Mesenchymal stem cell (in vitro differentiated cells and primary cell): ENCODE measurements around the gene DIP2C.
"Not testable (repeated sequence)": the region's sequence is repeated elsewhere in the genome, so short reads cannot be mapped to it uniquely, and the experiment has no call there.

Experiments
- DNase-seq: peaks from one replicate; pipeline ENCODE4 v3.0.0-alpha.2; 2013
- H2AFZ ChIP-seq: one replicate; pipeline ENCODE4 v1.6.1; 2013; ENCODE audit warnings: low read depth, mild to moderate bottlenecking, control low read depth, inconsistent platforms, low read length, moderate library complexity
- H2AK5ac ChIP-seq: 2 replicates; pipeline ENCODE4 v1.6.1; 2013; ENCODE audit warnings: low read length, moderate library complexity, mild to moderate bottlenecking, inconsistent platforms; ENCODE audit not compliant: severe bottlenecking
- H2BK120ac ChIP-seq: one replicate; pipeline ENCODE4 v1.6.1; 2013; ENCODE audit warnings: low read depth, mild to moderate bottlenecking, inconsistent platforms, low read length, moderate library complexity
- H2BK12ac ChIP-seq, 2 experiments: one replicate each; pipeline ENCODE4 v1.6.1; 2013; ENCODE audit warnings: inconsistent platforms in 2 of 2, low read length in 2 of 2, mild to moderate bottlenecking in 2 of 2, moderate library complexity in 2 of 2, control low read depth in 1 of 2
- H2BK15ac ChIP-seq: one replicate; pipeline ENCODE4 v1.6.1; 2013; ENCODE audit warnings: mild to moderate bottlenecking, low read depth, inconsistent platforms; ENCODE audit not compliant: poor library complexity, severe bottlenecking
- H2BK5ac ChIP-seq: 2 replicates; pipeline ENCODE4 v1.6.1; 2013; ENCODE audit warnings: low read depth, mild to moderate bottlenecking, low read length, control low read depth, inconsistent platforms; ENCODE audit not compliant: poor library complexity, severe bottlenecking
- H3K14ac ChIP-seq, 2 experiments: one replicate each; pipeline ENCODE4 v1.6.1; 2013; ENCODE audit warnings: inconsistent platforms in 2 of 2, low read length in 2 of 2, control low read depth in 1 of 2, mild to moderate bottlenecking in 1 of 2, moderate library complexity in 1 of 2
- H3K18ac ChIP-seq, 2 experiments: one replicate each; pipeline ENCODE4 v1.6.1; 2013; ENCODE audit warnings: inconsistent platforms in 2 of 2, low read length in 2 of 2, control low read depth in 1 of 2, low read depth in 1 of 2, mild to moderate bottlenecking in 1 of 2
- H3K23ac ChIP-seq, 2 experiments: one replicate each; pipeline ENCODE4 v1.6.1; 2013; ENCODE audit warnings: inconsistent platforms in 2 of 2, low read length in 2 of 2, mild to moderate bottlenecking in 2 of 2, moderate library complexity in 2 of 2, control low read depth in 1 of 2
- H3K27ac ChIP-seq: 2 replicates; pipeline ENCODE4 v1.5.1; 2013; ENCODE audit warnings: mild to moderate bottlenecking, moderate library complexity, low read length, control low read depth, inconsistent platforms; ENCODE audit not compliant: poor library complexity, severe bottlenecking
- H3K27me3 ChIP-seq, 2 experiments: 2 replicates each; pipeline versions ENCODE4 v1.6.1 to v1.7.0; 2013; ENCODE audit warnings: low read length in 2 of 2, mild to moderate bottlenecking in 2 of 2, moderate library complexity in 2 of 2, control low read depth in 1 of 2, inconsistent platforms in 1 of 2; ENCODE audit not compliant: control insufficient read depth in 1 of 2, insufficient read depth in 1 of 2
- H3K36me3 ChIP-seq, 2 experiments: 2 replicates each; pipeline versions ENCODE4 v1.6.1 to v1.7.0; 2013; ENCODE audit warnings: low read length in 2 of 2, control low read depth in 1 of 2, inconsistent platforms in 1 of 2, low read depth in 1 of 2, mild to moderate bottlenecking in 1 of 2; ENCODE audit not compliant: insufficient read depth in 2 of 2, control insufficient read depth in 1 of 2
- H3K4ac ChIP-seq, 2 experiments: one replicate each; pipeline ENCODE4 v1.6.1; 2013; ENCODE audit warnings: inconsistent platforms in 2 of 2, low read length in 2 of 2, mild to moderate bottlenecking in 2 of 2, moderate library complexity in 2 of 2, control low read depth in 1 of 2, low read depth in 1 of 2
- H3K4me1 ChIP-seq: 2 replicates; pipeline ENCODE4 v1.6.1; 2013; ENCODE audit warnings: low read depth, low read length, control low read depth; ENCODE audit not compliant: control insufficient read depth, insufficient read depth
- H3K4me2 ChIP-seq: 2 replicates; pipeline ENCODE4 v1.6.1; 2013; ENCODE audit warnings: low read length, mild to moderate bottlenecking, inconsistent platforms; ENCODE audit not compliant: poor library complexity, severe bottlenecking
- H3K4me3 ChIP-seq, 2 experiments: 2 replicates each; pipeline versions ENCODE4 v1.5.1 to v1.7.0; 2013; ENCODE audit warnings: low read length in 2 of 2, mild to moderate bottlenecking in 2 of 2, control low read depth in 1 of 2, low read depth in 1 of 2; ENCODE audit not compliant: insufficient read depth in 1 of 2
- H3K79me1 ChIP-seq: replicated peaks from 2 replicates; pipeline ENCODE4 v1.6.1; 2013; ENCODE audit warnings: mild to moderate bottlenecking, control low read depth, low read length, inconsistent platforms; ENCODE audit not compliant: poor library complexity, severe bottlenecking
- H3K9ac ChIP-seq: 2 replicates; pipeline ENCODE4 v1.7.0; 2013; ENCODE audit warnings: mild to moderate bottlenecking, low read length, moderate library complexity
- H3K9me3 ChIP-seq: 2 replicates; pipeline ENCODE4 v1.7.0; 2013; ENCODE audit warnings: mild to moderate bottlenecking, low read length; ENCODE audit not compliant: control insufficient read depth
- H4K8ac ChIP-seq: one replicate; pipeline ENCODE4 v1.6.1; 2013; ENCODE audit warnings: inconsistent platforms, mild to moderate bottlenecking, low read length, moderate library complexity
- H4K91ac ChIP-seq: one replicate; pipeline ENCODE4 v1.6.1; 2013; ENCODE audit warnings: mild to moderate bottlenecking, low read length, inconsistent platforms
- WGBS: methylation state at CpG from one replicate; pipeline ENCODE4 v1.1.7; 2013; ENCODE audit warnings: mixed read lengths; 5-methylcytosine and 5-hydroxymethylcytosine counted together

Gene DIP2C

DNA sequence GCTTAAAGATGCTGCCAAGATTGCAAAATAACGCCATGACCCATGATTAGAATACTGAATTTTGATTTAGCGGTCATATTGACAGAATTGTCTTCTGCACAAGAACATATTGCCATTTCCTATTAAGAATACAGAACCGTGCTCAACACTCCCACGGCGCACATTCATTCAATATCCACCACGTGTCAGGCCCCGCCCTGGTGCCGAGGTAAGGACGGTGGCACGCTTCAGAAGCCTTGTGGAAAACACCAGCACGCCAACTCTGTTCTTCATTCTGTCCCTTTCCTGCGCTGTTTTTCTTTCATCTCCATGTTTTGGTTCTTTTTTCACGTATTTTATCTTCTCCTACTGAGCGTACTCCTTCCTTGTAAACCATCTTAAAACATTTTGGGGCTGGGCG is 364.9 kb downstream of the DIP2C start:
- no peaks in the 10 kb centered on the region for H3K27me3 ChIP-seq
- DNase-seq: no peak
- WGBS: 93% methylated on average over 15 of the region's 15 CpGs

DNA sequence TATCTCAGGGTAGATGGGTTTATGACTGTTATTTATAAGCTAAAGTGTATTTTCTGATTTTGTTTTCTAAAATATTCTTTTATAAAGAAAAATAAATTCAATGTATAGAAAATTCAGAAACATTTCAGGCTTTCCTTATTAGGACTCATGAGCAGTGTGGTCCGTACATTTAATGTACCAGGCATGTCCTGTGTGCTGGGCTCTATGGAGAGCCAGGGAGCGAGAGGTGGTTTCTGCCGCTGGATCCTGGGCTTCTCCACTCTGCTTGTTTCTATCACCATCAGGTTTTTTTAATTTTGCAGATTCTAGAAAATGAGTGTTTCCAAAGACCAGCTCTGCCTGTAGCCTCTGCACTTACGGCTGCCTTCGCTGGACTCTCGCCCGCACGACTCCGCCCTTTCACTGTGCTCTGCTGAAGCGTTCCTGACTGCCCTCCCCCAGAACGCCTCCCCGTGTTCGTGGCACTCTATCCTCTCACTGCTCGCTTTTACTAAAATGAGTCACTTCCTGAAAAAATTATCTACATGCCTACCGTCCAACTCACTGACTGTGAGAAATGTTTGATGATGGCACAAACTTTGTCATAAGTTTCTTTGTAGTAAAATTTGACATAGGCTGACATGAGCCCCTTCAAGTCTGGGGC is 365.7 kb downstream of the DIP2C start:
- 16% methylated on average over 13 of the region's 15 CpGs for WGBS
- Histone ChIP-seq H3K27me3 (no peaks in the 10 kb centered on the region), H2BK15ac (peak overlapping the region; percentile 12), H2AFZ (no peak overlapping the region), H3K36me3 (peaks cover 33 to 55% of the 10 kb centered on the region in 2 experiments), H3K4me1 (peaks cover 7% of the 10 kb centered on the region), H4K8ac (peak overlapping the region; percentile 92), H3K18ac (peak overlapping the region; percentile 80 to 93), H3K4me3 (peak overlapping the region in 1 of 2 experiments; percentile 53), H3K14ac (peak overlapping the region in 1 of 2 experiments; percentile 55), H2AK5ac (peak overlapping the region; percentile 95), H3K9me3 (no peaks in the 10 kb centered on the region), H2BK5ac (peak overlapping the region; percentile 88), H3K9ac (peak overlapping the region; percentile 88), H3K4me2 (peak overlapping the region; percentile 84), H3K23ac (no peak overlapping the region), H3K4ac (peak overlapping the region in 1 of 2 experiments; percentile 92), H4K91ac (no peak overlapping the region), H3K27ac (peak overlapping the region; percentile 98), H3K79me1 (peaks cover 8% of the 10 kb centered on the region), H2BK120ac (peak overlapping the region; percentile 66), H2BK12ac (peak overlapping the region; percentile 89 to 94)
- DNase-seq: peak; percentile 96

More for the DNA sequence above, 364.9 kb downstream of the DIP2C start:
- Histone ChIP-seq H4K8ac (no peak overlapping the region), H2BK5ac (no peak overlapping the region), H3K4me1 (peaks cover 11% of the 10 kb centered on the region), H3K9me3 (no peaks in the 10 kb centered on the region), H3K23ac (no peak overlapping the region), H2BK12ac (no peak overlapping the region), H2BK15ac (no peak overlapping the region), H3K18ac (peak overlapping the region; percentile 5 to 66), H2AK5ac (peak overlapping the region; percentile 84), H3K36me3 (peaks cover 33 to 50% of the 10 kb centered on the region in 2 experiments), H3K79me1 (peaks cover 8% of the 10 kb centered on the region), H3K4ac (peak overlapping the region in 1 of 2 experiments; percentile 78), H4K91ac (no peak overlapping the region), H3K4me3 (peak overlapping the region in 1 of 2 experiments; percentile 39), H3K9ac (no peak overlapping the region), H2AFZ (no peak overlapping the region), H3K27ac (peak overlapping the region; percentile 98), H2BK120ac (no peak overlapping the region), H3K4me2 (no peak overlapping the region), H3K14ac (no peak overlapping the region)

DNA sequence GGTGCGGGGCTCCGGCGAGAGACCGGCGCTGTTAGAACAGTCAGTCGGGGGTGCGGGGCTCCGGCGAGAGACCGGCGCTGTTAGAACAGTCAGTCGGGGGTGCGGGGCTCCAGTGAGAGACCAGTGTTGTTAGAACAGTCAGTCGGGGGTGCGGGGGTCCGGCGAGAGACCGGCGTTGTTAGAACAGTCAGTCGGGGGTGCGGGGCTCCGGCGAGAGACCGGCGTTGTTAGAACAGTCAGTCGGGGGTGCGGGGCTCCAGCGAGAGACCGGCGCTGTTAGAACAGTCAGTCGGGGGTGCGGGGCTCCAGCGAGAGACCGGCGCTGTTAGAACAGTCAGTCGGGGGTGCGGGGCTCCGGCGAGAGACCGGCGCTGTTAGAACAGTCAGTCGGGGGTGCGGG is 366.4 kb downstream of the DIP2C start:
- not testable (repeated sequence) for H2BK120ac ChIP-seq, DNase-seq, H2BK5ac ChIP-seq, H3K27me3 ChIP-seq, H4K8ac ChIP-seq, H2AK5ac ChIP-seq, H3K4me2 ChIP-seq, H3K9me3 ChIP-seq, H3K23ac ChIP-seq, H3K4ac ChIP-seq, H3K14ac ChIP-seq, H2BK12ac ChIP-seq, H3K4me3 ChIP-seq, H3K27ac ChIP-seq, H2AFZ ChIP-seq, H4K91ac ChIP-seq
- H3K36me3 ChIP-seq: peaks cover 37 to 57% of the 10 kb centered on the region in 2 experiments
- H3K4me1 ChIP-seq: peaks cover 10% of the 10 kb centered on the region
- 96% methylated on average over 11 of the region's 43 CpGs for whole genome bisulfite sequencing
- H3K79me1 ChIP-seq: peaks cover 11% of the 10 kb centered on the region
- H3K9ac ChIP-seq: peak overlapping the region; percentile 88
- peak overlapping the region in 1 of 2 experiments; percentile 5 for H3K18ac ChIP-seq
- peak overlapping the region; percentile 78 for H2BK15ac ChIP-seq

- no peak overlapping the region for H2BK12ac ChIP-seq
- H3K4me1 ChIP-seq: peaks cover 20% of the 10 kb centered on the region
- H3K9me3 ChIP-seq: no peaks in the 10 kb centered on the region
- H2AK5ac ChIP-seq: no peak overlapping the region
- no peak overlapping the region for H2BK15ac ChIP-seq
- H3K4me3 ChIP-seq: no peak overlapping the region
- H3K9ac ChIP-seq: no peak overlapping the region
- H3K27ac ChIP-seq: no peak overlapping the region
- WGBS: 95% methylated on average over 10 of the region's 10 CpGs
- H4K8ac ChIP-seq: no peak overlapping the region
- no peak overlapping the region for H3K14ac ChIP-seq
- no peak overlapping the region for H3K4ac ChIP-seq
- no peak for DNase-seq
- no peak overlapping the region for H2AFZ ChIP-seq
- H3K23ac ChIP-seq: no peak overlapping the region
- H2BK120ac ChIP-seq: no peak overlapping the region
- no peak overlapping the region for H3K4me2 ChIP-seq
- H3K79me1 ChIP-seq: peaks cover 12% of the 10 kb centered on the region
- H3K18ac ChIP-seq: peak overlapping the region in 1 of 2 experiments; percentile 8
- H2BK5ac ChIP-seq: no peak overlapping the region
- H3K27me3 ChIP-seq: no peaks in the 10 kb centered on the region
- peaks cover 29 to 49% of the 10 kb centered on the region in 2 experiments for H3K36me3 ChIP-seq
- no peak overlapping the region for H4K91ac ChIP-seq
Observed at GRCh38 chr10:320771-321170, 368.7 kb downstream of the DIP2C start.
